Retina (tissue), 1 donor: ENCODE measurements around the gene PTGDR2.

ENCODE experiments used
- DNase-seq: peaks from one replicate; pipeline ENCODE4 v3.0.0-alpha.2; 2016

Gene PTGDR2

DNA sequence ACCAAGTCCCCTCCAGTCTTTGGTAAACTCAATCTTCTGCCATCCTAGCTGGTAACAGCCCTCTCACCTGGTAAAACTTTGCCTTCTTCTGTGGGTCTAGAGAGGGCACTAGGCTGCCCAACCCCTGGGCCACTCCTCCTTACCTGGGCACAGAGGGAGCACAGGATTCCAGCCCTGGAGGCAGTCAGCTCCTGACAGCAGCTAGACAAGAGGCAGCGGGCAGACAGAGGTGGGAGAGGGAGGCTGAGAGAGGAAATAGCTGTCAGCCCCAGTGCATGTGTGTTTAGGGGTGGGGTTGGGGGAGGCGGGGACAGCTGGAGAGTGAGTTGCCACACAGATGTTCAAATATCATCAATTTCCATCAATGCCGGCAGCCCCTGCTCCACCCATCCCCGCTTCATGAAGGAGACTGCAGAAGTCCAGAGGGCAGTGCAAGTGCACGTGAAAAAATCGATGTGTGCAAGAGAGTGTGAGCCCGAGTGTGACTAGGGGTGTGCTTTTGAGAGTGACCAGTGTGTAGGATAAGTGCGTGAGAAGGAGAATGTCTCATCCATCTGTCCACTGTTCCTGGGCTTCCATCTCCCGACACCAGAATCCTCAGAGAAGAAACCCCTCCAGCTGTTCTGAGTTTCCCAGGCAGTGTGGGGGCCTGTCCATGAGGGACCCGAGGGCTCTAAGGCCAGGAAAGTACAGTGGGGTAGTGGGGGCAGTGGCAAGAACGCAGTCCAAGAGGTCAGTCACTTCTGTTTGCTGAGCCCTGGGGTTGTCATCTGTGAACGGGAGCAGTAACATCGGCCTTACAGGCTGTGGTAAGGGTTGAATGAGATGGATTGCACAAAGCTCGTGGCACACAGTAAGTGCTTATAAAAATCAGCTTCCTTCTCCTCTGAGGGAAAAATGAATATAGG lies at the start of gene PTGDR2:
PTGDR2 (minus strand) TSS at position 225 of the 908 bp plus-strand sequence. CDS start 2,228 bp downstream, outside the sequence.
- DNase-seq: no peak

GRCh38 chr11:60905047-60905446 lies 49.3 kb upstream of the PTGDR2 start:
- no peak for DNase-seq

GRCh38 chr11:60902625-60903024 lies 46.9 kb upstream of the PTGDR2 start:
- no peak for DNase-seq

- DNase-seq: no peak
Measured at GRCh38 chr11:60900673-60901404, 45.1 kb upstream of the PTGDR2 start.

DNA sequence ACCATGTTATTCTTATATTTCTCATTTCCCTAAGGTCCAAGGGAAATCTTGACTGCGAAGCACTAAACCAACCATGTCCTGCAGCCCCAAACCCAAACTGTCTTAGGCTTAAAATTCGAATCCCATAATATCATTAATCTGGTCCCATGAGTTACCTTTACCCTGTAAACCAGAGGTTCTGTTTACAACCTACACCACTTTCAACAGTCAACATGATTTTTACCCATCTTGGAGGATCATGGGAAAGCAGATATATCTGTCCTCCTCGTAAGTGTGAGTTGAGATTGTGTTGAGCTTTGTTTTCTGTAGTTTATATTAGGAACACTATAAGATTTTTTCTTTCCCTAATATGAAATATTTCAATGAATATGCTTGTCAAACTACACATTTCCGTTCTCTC lies 44.2 kb upstream of the PTGDR2 start:
- no peak for DNase-seq

- DNase-seq: peak; percentile 73
Measured at GRCh38 chr11:60899046-60899936, 43.5 kb upstream of the PTGDR2 start.

DNA sequence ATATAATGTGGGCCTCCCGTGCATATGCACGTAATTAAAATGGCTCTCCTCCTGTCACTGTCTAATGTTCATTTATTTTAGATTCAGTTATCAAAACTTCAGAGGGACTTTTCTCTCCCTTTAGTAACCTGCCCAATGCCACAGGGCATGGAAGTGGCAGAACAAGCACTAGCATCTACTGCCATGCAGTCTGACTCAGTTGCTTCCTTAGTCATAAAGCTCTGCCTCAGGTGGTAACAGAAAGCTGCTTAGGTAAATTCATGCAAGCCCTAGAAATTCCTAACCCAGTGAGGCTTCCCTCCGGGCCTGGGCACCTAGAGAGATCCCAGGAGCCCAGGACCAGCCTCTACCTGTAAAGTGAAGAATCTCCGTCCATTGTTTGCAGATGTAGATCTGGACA lies 41.7 kb upstream of the PTGDR2 start:
- DNase-seq: no peak

- no peak for DNase-seq
Measured at GRCh38 chr11:60895687-60896086, 39.9 kb upstream of the PTGDR2 start.

DNA sequence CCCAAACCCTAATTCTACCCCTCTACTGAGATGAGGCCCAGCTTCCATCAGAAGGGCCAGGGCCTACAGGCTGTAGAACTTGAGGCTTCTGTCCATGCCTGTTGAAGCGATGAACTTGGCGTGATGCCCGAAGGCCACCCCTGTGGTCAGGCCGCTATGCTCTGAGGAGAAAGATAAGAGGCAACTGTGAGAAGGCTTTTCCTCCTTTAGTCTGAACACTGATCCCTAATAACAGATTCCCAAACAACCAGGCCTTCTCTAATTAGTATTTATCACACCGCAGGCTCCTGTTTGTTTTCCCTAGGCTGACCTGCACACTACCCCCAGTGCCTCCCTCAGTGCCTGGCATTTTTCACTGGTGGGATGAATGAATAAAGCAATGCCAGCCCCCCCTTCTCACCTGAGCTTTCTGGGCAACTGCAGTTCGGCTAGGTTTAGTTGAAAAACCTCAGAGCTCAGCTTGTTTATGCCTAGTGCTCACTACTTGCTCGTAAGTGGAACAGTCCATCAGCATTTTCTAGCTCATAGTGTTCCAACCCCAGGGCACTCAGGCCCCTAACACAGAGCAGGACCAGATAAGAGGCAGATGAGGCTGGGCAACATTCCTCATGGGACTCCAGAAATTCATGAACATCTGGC lies 35.5 kb upstream of the PTGDR2 start:
- DNase-seq: no peak

- DNase-seq: no peak
Measured at GRCh38 chr11:60890696-60891095, 34.9 kb upstream of the PTGDR2 start.

- no peak for DNase-seq
Measured at GRCh38 chr11:60889869-60890311, 34.1 kb upstream of the PTGDR2 start.

- DNase-seq: no peak
Measured at GRCh38 chr11:60887556-60887955, 31.8 kb upstream of the PTGDR2 start.

GRCh38 chr11:60880643-60881282 lies 25.0 kb upstream of the PTGDR2 start:
- no peak for DNase-seq

DNA sequence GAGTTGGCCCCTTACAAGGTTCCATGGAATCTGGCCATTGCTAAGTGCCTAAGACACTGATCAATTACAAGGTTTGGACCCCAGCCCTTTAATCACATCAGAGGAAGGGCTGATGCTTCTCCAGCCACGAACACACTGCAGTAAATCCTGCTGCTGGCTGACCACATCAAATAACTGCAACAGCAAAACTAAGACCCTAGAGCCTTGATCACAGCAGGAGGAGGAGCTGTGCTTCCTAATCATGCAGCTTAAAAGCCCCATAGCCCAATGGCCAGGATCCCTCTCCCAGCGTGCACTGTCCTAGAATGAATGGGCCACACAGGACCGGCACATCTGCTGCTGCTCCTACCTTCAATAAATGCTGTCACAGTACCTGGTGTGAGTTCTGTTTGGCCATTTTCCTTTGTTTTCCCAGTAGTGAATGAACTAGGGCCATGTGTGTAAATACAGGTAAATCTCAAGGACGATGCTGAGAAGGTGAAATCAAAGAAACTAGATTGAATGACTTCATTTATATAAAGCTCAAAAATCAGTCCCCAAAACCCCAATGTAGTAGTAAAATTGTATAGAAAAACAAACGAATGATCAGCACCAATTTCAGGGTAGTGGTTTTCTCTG lies 24.3 kb upstream of the PTGDR2 start:
- DNase-seq: no peak

- DNase-seq: no peak
Measured at GRCh38 chr11:60879104-60879503, 23.4 kb upstream of the PTGDR2 start.

GRCh38 chr11:60878245-60879101 lies 22.7 kb upstream of the PTGDR2 start:
- no peak for DNase-seq

DNA sequence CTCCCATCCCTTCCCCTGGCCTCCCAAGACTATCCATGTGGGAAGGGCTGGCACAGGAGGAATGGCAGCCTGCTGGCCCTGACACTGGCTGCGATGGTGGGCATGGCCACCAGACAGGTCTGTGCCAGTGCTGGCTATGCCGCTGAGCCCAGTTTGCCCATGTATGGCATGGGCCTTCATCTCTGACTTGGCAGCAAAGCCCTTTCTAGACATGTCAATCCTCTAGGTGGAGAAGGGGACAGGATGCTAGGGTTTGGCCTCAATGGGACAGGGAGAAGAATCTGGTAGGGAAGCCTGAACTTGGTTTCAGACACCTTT lies 20.4 kb upstream of the PTGDR2 start:
- no peak for DNase-seq

GRCh38 chr11:60875366-60876167 lies 19.8 kb upstream of the PTGDR2 start:
- no peak for DNase-seq
